Stimulated activated CD8-positive, alpha-beta memory T cell treated with anti-CD3 and anti-CD28 coated beads, Interleukin-4, amount 100 ng/mL, for 4 hours (primary cell): ENCODE data around the gene UQCR11.

Source experiments
- DNase-seq, 2 donors: peaks; one replicate each; pipeline ENCODE4 v3.0.0-alpha.2; 2020; ENCODE audit warnings: low read depth in 2 of 2, low spot score in 1 of 2

Gene UQCR11

DNA sequence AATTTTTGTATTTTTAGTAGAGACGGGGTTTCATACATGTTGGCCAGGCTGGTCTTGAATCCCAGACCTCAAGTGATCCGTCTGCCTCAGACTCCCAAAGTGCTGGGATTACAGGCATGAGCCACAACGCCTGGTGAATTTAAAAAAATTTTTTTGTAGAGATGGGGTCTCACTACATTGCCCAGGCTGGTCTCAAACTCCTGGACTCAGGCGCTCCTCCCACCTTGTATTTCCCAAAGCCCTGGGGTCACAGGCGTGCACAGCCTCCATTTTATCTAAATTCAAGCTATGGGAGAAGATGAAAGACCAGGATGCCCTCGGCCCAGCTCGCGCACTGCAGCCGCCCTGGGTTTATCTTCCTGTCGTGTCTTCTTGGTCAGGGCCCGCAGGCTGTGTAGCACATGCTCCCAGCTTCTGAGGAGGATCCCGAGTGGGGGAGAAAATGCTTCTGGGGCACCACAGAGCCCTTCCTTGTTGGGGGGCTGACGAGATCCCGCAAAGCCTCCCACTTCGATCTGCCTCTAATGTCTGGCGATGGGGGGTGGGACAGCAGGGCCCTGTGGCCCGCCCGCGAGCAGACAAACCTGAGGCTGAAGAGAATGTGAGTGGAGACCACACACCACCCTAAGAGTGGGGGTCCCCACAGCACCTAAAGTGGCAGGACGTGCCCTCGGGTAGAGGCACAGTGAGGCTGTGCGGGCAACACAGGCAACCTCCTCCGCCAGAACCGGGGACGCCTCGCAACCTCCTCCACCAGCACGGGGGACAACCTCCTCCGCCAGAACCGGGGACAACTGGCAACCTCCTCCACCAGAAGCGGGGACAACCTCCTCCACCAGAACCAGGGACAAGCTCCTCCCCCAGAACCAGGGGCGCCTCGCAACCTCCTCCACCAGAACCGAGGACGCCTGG is 31.3 kb upstream of the UQCR11 start:
- no peak for DNase-seq

DNA sequence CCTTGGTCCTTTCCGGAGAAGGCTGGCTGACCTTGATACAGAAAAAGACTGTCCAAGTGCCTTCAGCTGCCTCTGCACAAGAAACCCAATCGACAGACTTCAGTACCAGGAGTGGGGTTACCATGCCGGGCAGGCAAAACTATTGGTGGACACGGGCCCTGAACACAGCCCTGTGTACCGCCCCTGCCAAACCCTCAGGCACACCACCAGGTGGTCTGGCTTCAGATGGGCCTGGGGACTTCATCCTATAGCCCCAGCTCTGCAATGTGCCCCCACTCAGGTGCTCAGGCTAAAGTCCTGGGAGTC is 29.6 kb upstream of the UQCR11 start:
- DNase-seq, result no peak

DNA sequence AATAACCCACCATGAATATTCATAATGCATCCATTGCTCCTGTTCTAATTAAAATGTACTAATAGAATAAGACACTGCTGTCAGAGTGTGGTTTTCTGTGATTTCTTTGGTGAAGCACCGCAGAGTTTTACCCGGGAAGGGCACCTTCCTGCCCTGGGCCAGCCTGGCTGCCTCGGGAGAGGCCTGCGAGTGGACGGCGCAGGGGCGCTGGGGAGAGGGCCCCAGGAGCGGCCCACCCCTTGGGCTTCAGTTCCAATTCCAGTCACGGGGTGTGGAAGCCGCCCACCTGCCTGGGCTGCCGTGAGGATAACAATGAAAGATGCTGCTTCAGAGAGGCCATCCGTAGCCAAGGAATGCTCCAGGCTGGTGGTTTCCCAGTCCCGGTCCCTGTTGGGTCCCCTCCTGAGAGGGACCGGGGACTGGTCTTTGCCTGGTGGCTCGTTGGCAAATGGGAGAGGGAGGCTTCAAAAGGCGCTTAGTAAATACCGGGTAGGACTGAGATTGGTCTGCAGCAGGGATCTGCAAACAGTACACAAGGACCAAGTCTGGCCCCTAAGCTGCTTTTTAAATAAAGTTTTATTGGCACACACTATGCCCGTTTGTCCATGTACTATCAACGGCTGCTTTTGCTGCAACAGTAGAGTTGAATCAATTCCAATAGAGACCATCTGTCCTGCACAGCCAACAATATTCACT is 29.1 kb upstream of the UQCR11 start:
- DNase-seq, result no peak

DNA sequence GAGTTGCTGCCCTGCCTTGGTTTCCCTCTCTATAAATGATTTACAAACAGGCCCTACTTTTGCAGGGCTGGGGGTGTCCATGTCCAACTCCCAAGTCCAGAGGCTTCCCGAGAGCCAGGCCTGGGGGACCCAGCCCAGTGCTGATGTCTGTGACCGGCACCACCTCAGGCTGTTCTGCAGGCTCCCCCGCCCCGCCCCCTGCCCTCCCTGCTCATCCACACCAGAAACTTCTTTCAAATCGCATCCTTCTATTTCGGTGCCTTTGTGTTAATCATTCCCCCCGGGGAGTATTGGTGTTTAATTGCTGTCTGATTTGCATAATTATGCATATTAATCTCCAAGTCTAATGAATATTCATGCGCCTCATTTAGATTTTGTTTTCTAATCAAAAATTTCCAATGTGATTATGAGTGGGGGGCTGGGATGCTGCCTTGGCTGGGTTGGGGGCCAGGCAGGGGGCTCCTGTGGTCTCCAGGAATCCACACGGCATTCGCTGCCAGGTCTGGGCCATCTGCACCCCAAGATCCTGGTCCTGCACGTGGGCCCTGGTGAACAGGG is 28.1 kb upstream of the UQCR11 start:
- DNase-seq, result no peak

DNA sequence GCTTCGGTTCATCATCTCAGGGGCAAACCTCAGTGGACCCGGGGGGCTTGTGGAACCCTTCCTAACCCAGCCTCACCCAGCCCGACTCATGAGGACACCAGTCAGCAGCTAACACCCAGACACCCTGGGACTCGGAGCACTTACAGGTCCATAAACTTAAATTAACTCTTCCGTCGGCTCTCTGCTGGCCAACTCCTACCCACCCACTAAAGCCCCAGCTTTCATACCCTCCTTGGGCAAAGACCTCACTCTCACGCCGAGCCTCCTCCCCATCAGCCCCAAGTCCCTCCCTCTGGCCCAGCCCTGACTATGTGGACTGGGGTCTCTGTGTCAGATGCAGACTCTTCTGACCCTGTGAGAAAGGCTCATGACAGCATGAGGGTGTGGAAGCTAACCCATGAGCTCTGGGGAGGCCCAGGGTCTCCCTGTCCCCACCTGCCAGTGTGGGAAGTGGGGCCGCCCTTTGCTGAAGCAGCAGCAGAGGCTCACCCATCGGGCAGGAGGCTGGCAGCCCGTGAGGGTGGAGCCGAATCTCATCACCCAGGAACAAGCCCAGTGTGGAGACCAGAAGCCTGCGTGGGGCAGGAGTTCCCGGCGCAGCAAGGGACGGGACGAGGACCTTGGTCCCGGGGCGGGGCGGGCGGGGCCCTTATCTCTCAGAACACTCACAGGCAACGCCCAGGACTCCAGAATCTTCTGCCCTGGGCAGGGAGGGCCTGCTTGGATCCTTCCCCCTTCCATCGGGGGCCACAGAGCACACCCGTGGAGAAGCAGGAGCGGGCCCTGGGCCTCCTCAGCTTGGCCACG is 27.4 kb upstream of the UQCR11 start:
- DNase-seq, result no peak

DNA sequence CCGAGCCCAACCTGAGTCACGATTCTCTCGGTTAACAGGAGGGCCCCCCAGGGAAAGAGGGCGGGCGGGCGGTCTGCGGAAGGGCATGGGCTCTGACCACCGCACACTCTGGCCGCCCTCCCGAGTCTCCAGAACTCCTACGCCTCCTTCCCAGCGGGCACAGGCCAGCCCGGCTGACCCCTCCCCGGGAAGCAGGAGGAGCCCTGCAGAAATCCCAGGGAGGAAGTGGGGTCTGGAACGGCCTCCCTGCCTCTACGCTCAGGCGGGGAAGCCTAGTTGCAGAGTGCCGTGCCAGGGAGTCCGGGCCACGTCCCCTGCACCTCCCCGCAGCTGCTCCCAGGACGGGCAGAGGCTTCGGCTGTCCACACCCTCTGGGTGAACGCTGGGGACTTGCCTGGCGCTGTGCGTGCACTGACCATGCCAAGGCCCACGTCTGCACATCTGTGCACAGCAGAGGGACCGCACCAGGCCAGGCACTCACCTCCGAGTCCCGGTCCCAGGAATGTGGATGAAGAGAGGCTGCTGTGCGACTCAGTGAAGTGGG is 26.4 kb upstream of the UQCR11 start:
- DNase-seq, result no peak

DNA sequence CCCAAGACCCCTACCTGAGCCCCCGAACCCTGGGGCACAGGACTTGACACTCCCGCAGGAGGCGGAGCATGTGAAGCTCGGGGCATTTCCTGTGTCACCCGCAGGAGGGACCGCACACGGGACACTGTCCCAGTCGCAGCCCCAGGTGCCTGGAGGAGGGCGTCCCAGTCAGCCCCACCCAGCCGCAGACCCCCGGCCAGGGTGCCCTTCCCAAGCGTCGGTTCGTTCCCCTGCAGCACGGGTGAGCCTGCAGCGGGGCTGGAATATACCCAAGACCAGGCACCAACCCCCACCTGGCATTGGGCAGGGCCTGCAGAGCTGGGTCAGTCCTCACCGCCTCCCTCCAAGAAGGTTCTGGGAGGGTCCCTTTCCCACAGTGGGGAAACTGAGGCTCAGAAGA is 25.5 kb upstream of the UQCR11 start:
- DNase-seq, result no peak

DNA sequence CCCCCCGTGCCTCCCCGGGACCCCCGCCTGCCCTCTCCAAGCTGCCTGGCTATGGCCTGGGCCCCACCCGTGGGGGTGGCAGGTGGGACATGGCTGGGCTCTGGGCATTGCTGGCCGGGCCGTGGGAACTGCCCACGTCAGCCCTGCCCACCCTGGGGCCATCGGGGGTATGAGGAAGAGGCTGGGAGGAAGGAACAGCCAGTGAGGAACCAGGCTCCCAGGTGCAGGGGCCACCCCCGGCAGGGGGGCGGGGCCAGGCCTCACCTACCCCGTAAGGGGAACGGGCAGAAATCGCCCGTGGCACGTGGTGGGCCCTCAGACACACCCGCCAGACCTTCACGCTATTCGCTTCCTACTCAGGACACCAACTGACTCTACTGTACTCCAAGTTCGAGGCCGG is 24.8 kb upstream of the UQCR11 start:
- no peak for DNase-seq

DNA sequence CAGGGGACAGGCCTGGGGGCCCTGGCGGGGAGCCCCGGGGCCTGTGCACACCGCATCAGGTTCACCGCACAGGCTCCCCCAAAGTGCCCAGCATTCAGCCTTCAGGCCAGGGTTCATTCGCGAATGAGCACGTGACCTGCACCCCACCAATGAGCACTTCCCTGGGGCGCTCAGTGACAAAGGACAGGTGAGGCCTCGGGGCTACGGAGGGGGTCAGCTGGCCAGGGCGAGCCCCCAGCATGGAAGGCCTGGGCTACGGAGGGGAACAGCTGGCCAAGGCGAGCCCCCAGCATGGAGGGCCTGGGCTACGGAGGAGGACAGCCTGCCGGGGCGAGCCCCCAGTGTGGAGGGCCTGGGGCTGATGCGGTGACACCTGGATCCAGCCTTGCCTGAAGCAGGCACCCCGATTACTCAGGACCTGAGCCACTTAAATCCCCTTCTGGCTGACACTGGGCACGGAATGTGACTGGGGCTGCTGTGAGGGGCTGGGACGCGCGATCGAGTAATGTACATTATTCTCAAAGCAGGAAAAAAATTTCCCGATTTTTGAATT is 24.1 kb upstream of the UQCR11 start:
- DNase-seq, result no peak

DNA sequence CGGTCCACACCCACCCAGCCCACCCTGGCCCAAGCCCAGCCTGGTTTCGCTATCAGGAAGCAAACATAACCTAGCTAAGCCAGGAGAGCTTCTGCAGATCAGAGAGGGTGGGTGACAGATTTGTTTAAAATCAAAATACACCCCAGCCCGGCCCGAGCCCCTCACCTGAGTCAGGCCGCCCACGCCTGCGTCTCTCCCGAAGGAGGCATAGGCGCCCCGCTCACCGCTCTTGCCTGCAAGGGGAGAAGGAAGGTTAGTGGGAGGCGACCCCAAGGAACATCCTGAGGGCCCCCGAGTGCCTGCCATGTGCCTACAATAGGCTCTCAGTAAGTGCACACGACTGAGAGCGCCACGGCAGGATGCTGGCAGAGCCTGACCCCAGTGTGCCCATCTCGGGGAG is 21.9 kb upstream of the UQCR11 start:
- DNase-seq, result no peak

DNA sequence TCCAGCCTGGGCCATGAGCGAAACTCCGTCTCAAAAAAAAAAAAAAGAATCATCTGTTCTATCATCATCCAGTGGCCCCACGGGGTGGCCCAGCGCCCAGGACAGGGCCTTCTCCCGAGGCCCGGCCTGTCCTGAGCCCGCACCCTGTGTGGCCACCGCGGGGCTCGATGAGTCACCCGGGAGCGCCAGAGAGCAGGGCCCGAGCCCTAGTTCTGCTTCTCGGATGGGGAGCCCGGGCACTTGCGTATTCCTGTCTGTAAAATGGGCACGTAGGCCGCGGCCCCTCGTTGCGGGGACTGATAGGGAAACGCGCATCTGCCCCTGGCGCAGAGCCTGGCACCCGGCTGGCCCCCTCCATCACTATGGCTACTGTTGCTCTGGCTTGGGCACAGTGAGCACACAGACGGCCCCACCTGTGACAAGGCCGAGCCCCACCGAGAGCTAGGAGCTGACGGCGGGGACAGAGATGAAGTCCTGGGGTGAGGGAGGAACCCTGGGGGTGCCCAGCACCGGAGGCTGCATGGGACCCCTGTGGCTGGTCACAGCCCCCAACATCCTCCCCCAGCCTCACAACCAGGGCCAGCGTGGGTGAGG is 21.3 kb upstream of the UQCR11 start:
- DNase-seq, result no peak

DNA sequence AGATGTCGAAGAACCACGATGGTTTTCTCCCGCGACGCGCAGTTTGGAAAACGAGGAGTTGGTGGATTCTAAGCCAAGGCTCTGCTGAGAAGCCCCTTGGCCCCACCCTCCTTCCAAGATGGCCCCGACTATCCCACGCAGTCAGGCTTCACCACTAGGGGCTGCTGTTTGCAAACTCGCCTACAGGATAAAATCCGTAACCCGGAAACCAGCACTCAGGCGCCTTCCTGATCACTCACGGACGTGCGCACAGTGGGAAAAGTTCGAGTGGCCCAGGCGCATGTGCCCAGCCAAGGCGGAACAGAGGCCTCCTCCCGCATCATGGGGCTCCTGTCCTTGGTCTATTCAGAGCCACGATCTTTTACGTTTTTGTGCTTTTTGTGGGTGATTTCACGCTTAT is 19.2 kb upstream of the UQCR11 start:
- DNase-seq, result peak in 1 of 2 donors; percentile 11

DNA sequence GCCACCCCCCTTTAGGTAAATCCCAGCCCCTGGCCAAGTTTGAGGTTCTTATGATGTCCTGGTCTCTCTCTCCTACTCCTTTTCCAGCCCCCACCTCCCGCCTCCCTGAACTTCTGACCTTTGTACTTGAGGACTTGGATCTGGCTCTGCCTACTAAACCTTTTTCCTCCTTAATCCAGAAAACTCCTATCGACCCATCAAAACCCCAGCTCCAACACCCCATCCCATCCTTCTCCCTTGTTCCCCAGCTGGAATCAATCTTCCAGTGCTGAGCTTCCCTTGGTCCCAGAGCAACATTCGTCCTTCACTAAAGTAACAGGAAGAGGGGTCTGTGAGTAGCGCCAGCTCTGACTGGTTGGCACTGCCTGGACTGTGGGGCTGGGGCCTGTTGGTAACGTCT is 17.3 kb upstream of the UQCR11 start:
- DNase-seq, result no peak

DNA sequence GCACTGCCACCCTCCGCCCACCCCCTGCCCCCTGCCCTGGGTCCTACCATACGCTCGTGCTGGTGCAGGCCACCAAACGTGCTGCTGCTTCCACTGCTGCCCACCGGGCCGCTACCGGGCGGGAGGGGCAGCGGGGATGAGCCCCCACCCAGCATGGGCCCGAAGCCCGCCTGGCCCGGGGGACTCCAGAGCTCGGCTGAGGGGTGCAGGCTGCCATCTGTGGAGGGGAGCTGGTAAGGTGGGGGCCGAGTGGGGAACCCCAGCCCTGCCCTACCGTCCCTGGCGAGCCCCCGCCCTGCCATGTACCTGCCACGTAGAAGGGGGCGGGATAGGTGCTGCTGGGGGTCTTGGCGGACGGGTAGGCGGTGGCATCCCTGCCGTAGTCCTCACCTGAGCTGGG is 16.7 kb upstream of the UQCR11 start:
- DNase-seq, result no peak

DNA sequence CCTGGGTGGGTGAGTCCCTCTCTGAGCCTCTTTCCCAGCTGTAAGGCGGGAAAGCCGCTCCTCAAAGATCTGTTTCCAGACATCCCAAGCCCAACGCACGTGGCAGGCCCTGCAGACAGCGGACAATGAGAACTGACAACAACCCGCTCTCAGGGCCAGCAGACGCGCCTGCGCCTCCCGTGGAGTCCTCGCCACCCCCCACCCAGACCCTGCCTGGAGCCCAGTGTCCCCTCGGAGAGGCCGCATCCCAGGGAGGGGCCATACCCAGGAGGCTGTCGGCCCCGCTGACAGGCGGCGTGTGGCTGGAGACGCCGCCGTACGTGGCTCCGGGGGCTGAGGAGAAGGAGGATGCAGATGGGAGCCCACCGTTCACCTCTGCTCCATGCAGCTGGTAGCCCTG is 16.3 kb upstream of the UQCR11 start:
- DNase-seq, result no peak

DNA sequence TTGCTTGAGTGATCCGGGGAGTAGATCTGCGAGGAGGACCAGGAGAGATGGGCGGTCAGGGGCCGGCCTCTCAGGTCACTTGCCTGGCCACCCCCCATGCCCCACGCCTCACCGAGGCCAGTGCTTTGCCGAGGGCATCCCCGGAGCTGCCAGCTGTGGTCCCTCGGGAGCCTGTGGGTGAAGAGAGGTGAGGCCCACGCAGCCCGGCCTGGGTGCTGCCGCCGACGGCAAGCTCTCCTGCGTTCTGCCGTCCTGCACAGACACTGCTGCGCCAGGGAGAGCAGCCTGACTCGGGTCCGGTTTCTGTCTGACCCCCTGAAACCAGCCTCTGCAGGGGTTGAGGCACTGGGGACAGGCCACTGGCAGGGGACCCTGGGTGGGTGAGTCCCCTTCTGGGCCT is 15.8 kb upstream of the UQCR11 start:
- DNase-seq, result no peak

DNA sequence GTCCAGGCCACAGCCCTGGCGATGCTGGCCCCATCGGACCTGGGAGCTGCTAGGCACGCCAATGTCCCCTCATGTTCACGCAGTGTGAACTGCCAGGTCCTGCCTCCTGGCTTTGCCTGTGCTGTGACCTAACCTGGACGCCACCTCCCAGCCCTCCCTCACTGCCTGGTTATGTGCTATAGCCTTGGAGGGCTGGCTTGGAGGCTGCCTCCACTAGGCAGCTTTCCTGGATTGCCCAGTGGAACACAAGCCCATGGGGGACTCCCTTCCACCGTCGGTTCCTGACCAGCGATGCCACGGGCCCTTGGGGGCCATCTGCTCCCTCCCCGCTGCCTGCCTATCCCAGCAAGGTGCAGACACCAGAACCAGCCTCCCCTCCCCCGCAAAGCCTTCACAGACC is 15.2 kb upstream of the UQCR11 start:
- DNase-seq, result no peak

DNA sequence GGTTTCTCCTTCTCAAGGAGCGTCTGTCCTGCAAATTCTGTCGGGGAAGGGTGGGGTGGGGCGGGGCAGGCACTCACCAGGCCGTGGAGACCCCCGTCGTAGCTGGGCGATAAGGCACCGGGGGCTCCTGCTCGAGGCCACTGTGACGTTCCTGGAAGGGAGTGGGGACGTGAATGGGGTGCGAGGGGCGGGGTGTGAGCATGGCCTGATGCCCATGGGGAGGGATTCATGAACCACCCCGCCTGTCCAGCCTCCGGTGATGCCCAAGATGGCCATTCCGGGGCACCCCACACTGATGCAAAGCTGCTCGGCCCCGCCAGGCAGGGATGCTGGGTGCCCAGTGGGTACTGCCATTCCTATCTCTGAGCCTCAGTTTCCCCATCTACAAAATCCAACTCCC is 14.4 kb upstream of the UQCR11 start:
- no peak for DNase-seq

DNA sequence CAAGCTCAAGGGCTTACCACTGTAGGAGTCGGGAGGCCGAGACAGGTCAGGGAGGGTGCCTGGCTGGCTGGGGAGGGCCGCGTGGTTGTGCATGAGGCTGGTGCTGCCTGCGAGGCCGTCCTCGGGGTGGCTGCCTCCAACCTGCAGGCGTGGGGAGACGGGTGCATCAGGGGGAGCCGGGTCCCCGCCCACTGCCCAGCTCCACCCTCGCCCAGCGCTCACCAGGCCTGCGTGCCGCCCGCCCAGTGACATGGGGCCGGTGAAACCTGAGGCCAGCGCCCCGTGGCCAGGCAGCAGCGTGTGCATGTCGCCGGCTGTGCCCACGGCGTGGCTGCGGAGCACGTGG is 13.8 kb upstream of the UQCR11 start:
- no peak for DNase-seq

DNA sequence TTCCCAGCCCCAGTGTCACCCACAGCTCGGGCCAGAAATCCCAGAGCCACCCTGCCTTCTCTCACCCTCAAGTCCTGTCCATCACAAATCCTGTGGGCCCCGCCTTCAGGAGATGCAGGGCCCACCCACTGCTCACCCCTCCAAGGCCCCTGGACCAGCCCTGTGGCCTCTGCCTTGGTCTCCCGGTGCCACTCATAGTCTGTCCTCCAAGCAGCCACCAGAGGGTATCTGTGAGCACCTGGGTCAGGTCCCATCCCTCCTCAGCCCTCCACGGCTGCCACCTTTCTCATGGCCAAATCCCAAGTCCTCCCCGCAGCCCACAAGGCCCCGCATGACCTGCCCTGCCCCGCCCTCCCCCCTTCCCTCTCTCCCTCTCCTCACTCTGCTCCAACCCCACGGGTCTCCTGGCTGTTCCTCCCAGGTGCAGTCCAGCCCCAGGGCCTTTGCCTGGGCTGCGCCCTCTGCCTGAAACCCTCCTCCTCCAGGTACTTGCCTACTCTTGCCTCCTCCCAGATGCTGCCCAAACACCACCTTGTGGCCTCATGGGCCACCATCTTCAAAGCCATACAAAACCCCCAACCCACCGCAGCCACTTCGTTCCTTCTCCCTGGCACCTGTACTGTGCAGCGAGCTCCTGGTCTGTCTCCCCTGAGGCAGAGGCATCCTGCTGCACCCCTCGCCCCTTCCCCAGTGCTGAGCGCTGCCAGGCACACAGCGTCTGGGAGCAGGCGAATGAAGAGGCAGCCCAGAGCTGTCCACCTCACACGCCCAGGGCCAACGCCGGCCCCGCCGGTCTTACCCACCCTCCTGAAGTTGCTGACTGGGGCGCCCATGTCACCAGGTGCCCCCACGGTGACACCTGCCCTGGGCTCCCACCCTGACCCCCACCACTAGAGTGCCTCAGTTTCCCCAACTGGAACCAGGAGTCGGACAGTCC is 13.2 kb upstream of the UQCR11 start:
- DNase-seq, result no peak
